ENCODE measurements around the gene SLC6A12.

- TF ChIP-seq CTCF (IDR thresholded peaks at IDR 0.05), result no peak
- no peak for TF ChIP-seq POLR2A (IDR thresholded peaks at IDR 0.05)
Measured at GRCh38 chr12:179131-179884, 34.6 kb downstream of the SLC6A12 start.

Data from Peyer's patch (tissue), 4 donors.